ENCODE results near the gene ARHGEF4.

The ARHGEF4 gene

DNA sequence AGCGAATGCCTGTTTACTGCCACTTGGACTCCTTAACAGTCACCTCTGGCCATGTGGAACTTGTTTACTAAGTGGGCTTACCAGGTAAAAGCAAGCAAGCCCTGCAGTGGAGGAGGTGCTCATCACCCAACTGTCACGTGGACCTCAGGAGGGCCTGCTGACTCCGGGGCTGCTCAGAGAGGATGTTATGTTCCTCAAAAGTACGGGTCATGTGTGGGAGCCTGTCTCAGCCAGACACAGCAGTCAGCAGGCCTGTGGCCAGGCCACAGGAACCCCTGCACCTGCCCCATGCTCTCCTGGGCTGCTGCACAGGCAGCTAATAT is 45.1 kb upstream of the ARHGEF4 start:
- TF ChIP-seq TARDBP (IDR thresholded peaks at IDR 0.05) (no peak), FOXK2 (IDR thresholded peaks at IDR 0.05) (no peak), SUZ12 (IDR thresholded peaks at IDR 0.05) (no peak), NFRKB (IDR thresholded peaks at IDR 0.05) (no peak), ELF4 (IDR thresholded peaks at IDR 0.05) (no peak), SP1 (IDR thresholded peaks at IDR 0.05) (no peak), L3MBTL2 (conservative IDR thresholded peaks at IDR 0.05) (no peak), ARNT (IDR thresholded peaks at IDR 0.05) (no peak), FOXM1 (IDR thresholded peaks at IDR 0.05; ENCODE audit: borderline replicate concordance) (no peak), CTBP1 (IDR thresholded peaks at IDR 0.05; ENCODE audit: borderline replicate concordance) (no peak), ZNF384 (IDR thresholded peaks at IDR 0.05) (no peak), HDGF (IDR thresholded peaks at IDR 0.05; ENCODE audit: borderline replicate concordance) (no peak), FOXA1 (IDR thresholded peaks at IDR 0.05) (no peak), LEF1 (IDR thresholded peaks at IDR 0.05; ENCODE audit: borderline replicate concordance) (no peak), BHLHE40 (IDR thresholded peaks at IDR 0.05; ENCODE audit: borderline replicate concordance) (no peak)
- TF ChIP-seq, protein P1, sequence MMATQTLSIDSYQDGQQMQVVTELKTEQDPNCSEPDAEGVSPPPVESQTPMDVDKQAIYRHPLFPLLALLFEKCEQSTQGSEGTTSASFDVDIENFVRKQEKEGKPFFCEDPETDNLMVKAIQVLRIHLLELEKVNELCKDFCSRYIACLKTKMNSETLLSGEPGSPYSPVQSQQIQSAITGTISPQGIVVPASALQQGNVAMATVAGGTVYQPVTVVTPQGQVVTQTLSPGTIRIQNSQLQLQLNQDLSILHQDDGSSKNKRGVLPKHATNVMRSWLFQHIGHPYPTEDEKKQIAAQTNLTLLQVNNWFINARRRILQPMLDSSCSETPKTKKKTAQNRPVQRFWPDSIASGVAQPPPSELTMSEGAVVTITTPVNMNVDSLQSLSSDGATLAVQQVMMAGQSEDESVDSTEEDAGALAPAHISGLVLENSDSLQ (IDR thresholded peaks at IDR 0.05) = no peak
- POLR2A ChIA-PET = no interaction called here

DNA sequence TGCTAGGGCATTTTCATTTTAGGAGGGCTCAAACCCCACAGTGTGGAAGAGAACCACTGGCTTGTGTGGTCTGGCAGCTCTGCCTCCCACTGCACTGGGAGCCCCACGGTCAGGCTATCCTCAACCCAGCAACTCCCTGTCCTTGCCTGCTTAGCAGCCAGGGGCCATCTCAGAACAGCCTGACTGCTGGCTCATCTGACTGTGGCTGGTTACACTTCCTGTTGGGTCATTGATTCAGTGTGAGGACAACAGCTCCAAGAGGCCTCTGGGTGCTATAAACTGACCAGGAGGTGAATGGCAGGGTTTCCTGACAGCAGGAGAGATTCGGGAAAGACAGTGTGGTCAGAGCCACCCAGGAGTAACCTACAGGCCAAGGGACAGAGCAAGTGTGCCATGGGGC is 41.3 kb upstream of the ARHGEF4 start:
- POLR2A ChIA-PET = no interaction called here
- TF ChIP-seq FOXM1 (IDR thresholded peaks at IDR 0.05; ENCODE audit: borderline replicate concordance) (no peak), HDGF (IDR thresholded peaks at IDR 0.05; ENCODE audit: borderline replicate concordance) (no peak), SUZ12 (IDR thresholded peaks at IDR 0.05) (no peak), ZNF384 (IDR thresholded peaks at IDR 0.05) (no peak), FOXK2 (IDR thresholded peaks at IDR 0.05) (no peak), FOXA1 (IDR thresholded peaks at IDR 0.05) (no peak), ELF4 (IDR thresholded peaks at IDR 0.05) (no peak), L3MBTL2 (conservative IDR thresholded peaks at IDR 0.05) (no peak), SP1 (IDR thresholded peaks at IDR 0.05) (no peak)
- TF ChIP-seq, protein P1 (IDR thresholded peaks at IDR 0.05) = no peak
- CTCF ChIA-PET = no interaction called here
- DNase-seq (ENCODE audit: extremely low spot score) = no peak

More for the DNA sequence above, 45.1 kb upstream of the ARHGEF4 start:
- no peak for DNase-seq (ENCODE audit: extremely low spot score)
- CTCF ChIA-PET = no interaction called here

DNA sequence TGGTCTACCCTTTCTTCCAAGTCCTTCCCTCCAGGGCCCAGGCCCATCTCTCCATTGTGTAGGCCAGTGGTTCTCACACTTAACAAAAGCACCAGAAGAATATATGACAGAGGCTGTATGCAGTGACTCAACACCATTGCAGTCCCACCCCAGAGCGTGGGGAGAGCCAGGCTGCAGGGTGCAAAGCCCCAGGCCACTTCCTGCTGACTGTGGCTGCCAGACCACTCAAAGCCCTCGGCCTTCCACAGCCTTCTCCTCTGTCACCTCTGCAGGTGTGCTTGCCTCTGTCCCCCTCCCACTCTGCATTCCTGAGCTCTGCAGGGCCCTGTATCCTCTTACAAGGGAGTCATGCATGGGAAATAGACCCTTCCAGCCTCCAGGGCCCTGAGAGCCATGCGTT is 40.4 kb upstream of the ARHGEF4 start:
- ChIA-PET POLR2A (no interaction called here), CTCF (no interaction called here)
- no peak for DNase-seq (ENCODE audit: extremely low spot score)
- TF ChIP-seq NFRKB (IDR thresholded peaks at IDR 0.05) = no peak
- no peak for TF ChIP-seq L3MBTL2 (conservative IDR thresholded peaks at IDR 0.05)
- no peak for TF ChIP-seq FOXM1 (IDR thresholded peaks at IDR 0.05; ENCODE audit: borderline replicate concordance)
- no peak for TF ChIP-seq BHLHE40 (IDR thresholded peaks at IDR 0.05; ENCODE audit: borderline replicate concordance)
- TF ChIP-seq LEF1 (IDR thresholded peaks at IDR 0.05; ENCODE audit: borderline replicate concordance) = no peak
- TF ChIP-seq ARNT (IDR thresholded peaks at IDR 0.05) = no peak

DNA sequence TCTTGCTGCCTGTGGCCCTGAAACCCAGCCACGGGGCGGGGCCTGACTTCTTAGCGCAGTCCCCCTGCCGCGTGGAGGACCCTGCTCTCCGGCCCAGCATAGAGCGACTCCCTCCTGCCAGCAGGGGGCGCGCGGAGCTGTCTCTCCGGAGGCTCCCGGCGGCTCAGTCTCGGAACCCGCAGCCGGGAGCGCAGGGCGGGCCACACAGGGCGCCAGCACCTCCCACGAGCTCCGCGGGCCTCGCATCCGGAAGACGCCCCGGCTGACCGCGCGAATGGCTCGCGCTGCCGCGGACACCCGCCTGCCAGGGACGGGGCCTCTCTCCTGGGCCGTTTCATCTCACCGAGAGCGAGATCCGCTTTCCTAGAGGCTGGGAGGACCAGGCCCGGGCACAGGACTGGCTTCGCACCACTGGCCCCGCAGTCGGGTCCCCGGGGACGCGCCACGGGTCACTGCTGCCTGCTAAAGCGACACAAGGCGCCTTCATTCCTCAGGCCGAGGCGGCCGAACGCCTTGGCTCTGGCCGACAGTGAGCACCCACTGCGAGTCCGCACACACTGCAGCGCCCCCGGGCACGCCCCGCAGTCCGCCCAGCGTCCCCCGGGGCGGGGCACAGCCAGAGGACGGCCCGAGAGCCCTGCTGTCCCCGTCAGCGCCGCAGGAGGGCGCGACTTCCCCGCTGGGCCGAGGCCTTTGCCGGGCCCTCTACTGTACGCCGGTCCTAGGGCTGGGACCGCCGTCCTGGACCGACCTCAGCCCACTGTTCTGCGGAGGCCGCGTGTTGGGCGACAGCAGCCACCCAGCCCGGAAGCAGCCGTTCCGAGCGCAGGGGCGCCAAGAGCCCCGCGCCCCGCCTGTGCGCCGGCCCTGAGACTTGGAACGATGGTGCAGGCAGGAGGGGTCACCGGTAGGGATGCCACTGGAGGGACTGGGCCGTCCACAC is 39.0 kb upstream of the ARHGEF4 start:
- ChIA-PET POLR2A (interaction anchor here (1.0 kb wide), 2 partner anchors 29 to 76 kb away, joined by 4 to 6 read pairs; no protein-coding TSS in a partner anchor), CTCF (interaction anchor here (0.6 to 1.8 kb wide), 13 partner anchors 22 to 528 kb away, joined by 3 to 12 read pairs (median 3); no protein-coding TSS in a partner anchor)
- peak; percentile 90 for DNase-seq (ENCODE audit: extremely low spot score)
- TF ChIP-seq L3MBTL2 (conservative IDR thresholded peaks at IDR 0.05) (peak; percentile 60; the same call in 1 of the 2 replicates), CTBP1 (IDR thresholded peaks at IDR 0.05; ENCODE audit: borderline replicate concordance) (no peak), FOXA1 (IDR thresholded peaks at IDR 0.05) (no peak)

DNA sequence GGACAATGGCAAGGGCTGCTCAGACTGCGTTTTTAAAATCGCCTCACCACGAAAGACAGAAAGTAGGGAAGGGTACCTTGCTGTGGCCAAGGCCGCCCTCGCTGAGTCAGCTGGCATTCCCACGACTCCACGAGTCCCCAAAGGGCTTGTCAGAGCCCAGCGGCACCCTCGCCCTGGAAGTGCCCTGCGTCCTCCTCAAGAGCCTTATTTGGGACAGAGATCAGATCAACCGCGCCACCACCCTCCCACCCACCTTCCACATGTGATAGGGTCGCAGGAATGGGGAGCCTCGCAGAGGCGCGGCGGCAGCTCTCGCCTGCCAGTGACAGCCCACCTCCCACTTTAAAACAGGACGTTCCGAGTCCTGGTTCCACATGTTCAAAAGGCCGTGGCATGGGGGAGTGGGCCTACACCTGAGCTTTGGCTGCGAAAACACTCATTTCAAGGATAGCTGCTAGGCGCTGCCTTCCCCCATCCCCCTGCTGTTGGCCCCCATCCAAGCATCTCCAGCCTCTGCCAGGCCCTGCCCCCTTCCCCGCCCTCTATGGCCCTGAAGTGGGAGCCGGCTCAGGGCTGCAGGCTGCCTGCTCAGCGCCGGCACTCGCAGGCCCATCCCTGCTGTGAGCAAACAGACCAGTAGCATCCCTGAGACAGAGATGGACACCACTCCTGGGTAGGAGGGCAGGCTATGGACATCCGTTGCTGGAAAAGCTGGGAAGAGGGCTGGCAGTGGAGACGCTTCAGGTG is 38.1 kb upstream of the ARHGEF4 start:
- ChIA-PET POLR2A (no interaction called here), CTCF (interaction anchor here (0.6 to 1.8 kb wide), 6 partner anchors 18 to 168 kb away, joined by 3 to 12 read pairs (median 4); no protein-coding TSS in a partner anchor)
- no peak for DNase-seq (ENCODE audit: extremely low spot score)
- TF ChIP-seq, protein P1 (IDR thresholded peaks at IDR 0.05) = no peak
- TF ChIP-seq FOXK2 (IDR thresholded peaks at IDR 0.05) (no peak), ELF4 (IDR thresholded peaks at IDR 0.05) (no peak), NFRKB (IDR thresholded peaks at IDR 0.05) (no peak), TARDBP (IDR thresholded peaks at IDR 0.05) (no peak), FOXA1 (IDR thresholded peaks at IDR 0.05) (no peak), SUZ12 (IDR thresholded peaks at IDR 0.05) (no peak), LEF1 (IDR thresholded peaks at IDR 0.05; ENCODE audit: borderline replicate concordance) (no peak), FOXM1 (IDR thresholded peaks at IDR 0.05; ENCODE audit: borderline replicate concordance) (no peak)

DNA sequence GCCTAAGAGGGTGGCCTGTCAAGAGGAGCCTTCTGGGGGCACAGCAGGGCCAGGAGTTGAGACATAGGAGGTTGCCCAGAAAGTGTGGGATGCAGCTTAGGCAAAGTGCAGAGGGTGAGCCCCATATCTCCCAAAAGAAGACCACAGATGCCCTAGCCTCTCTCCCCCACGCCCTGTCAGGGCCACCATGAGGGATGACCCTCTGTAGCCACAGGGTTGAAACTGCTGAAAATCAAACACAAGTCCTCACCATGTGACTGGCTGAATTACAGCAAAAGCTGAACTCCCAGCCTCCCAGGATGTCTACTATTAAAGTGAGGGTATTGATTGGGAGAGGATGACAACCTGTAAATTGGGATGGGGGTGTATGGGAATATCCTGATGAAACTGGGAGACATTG is 37.4 kb upstream of the ARHGEF4 start:
- ChIA-PET CTCF (interaction anchor here (0.6 to 1.5 kb wide), 2 partner anchors 73 to 74 kb away, joined by 3 to 5 read pairs; no protein-coding TSS in a partner anchor), POLR2A (no interaction called here)
- DNase-seq (ENCODE audit: extremely low spot score) = no peak

More for the DNA sequence above, 37.4 kb upstream of the ARHGEF4 start:
- TF ChIP-seq BHLHE40 (IDR thresholded peaks at IDR 0.05; ENCODE audit: borderline replicate concordance) = no peak
- no peak for TF ChIP-seq SP1 (IDR thresholded peaks at IDR 0.05)
- no peak for TF ChIP-seq SUZ12 (IDR thresholded peaks at IDR 0.05)
- no peak for TF ChIP-seq ELF4 (IDR thresholded peaks at IDR 0.05)
- no peak for TF ChIP-seq FOXM1 (IDR thresholded peaks at IDR 0.05; ENCODE audit: borderline replicate concordance)
- TF ChIP-seq NFRKB (IDR thresholded peaks at IDR 0.05) = no peak
- no peak for TF ChIP-seq FOXA1 (IDR thresholded peaks at IDR 0.05)
- TF ChIP-seq, protein P1 (IDR thresholded peaks at IDR 0.05) = no peak
- no peak for TF ChIP-seq TARDBP (IDR thresholded peaks at IDR 0.05)
- TF ChIP-seq ZNF384 (IDR thresholded peaks at IDR 0.05) = no peak
- no peak for TF ChIP-seq CTBP1 (IDR thresholded peaks at IDR 0.05; ENCODE audit: borderline replicate concordance)
- TF ChIP-seq ARNT (IDR thresholded peaks at IDR 0.05) = no peak
- TF ChIP-seq HDGF (IDR thresholded peaks at IDR 0.05; ENCODE audit: borderline replicate concordance) = no peak
- no peak for TF ChIP-seq L3MBTL2 (conservative IDR thresholded peaks at IDR 0.05)
- no peak for TF ChIP-seq LEF1 (IDR thresholded peaks at IDR 0.05; ENCODE audit: borderline replicate concordance)
- TF ChIP-seq FOXK2 (IDR thresholded peaks at IDR 0.05) = no peak

All from HEK293T (cell line).